Effector CD8-positive, alpha-beta T cell (primary cell): ENCODE results near the gene PLEKHG1.

Experiments
- DNase-seq: peaks from one replicate; lab custom pipeline; 2025; lab: John Stamatoyannopoulos, UW
- total RNA-seq, 4 experiments: gene quantifications; one replicate each; lab custom pipeline; 2026; lab: John Stamatoyannopoulos, UW

Gene PLEKHG1
- total RNA-seq = 1.3 to 20.1 (median 11.2) reads per million in 4 experiments

GRCh38 chr6:150599199-150600009, at the start of gene PLEKHG1:
PLEKHG1 (plus strand) TSS chr6:150599885; CDS start chr6:150733682, 133,797 bp downstream.
- no peak for DNase-seq

GRCh38 chr6:150550244-150550643, 49.4 kb upstream of the PLEKHG1 start:
- DNase-seq = no peak

- DNase-seq = no peak
Observed at GRCh38 chr6:150557043-150557599, 42.6 kb upstream of the PLEKHG1 start.

GRCh38 chr6:150560004-150560883, 39.4 kb upstream of the PLEKHG1 start:
- DNase-seq = no peak

- no peak for DNase-seq
Observed at GRCh38 chr6:150560884-150561219, 38.8 kb upstream of the PLEKHG1 start.

GRCh38 chr6:150565945-150566344, 33.7 kb upstream of the PLEKHG1 start:
- no peak for DNase-seq

- DNase-seq = no peak
Observed at GRCh38 chr6:150566486-150566885, 33.2 kb upstream of the PLEKHG1 start.

GRCh38 chr6:150567380-150567779, 32.3 kb upstream of the PLEKHG1 start:
- no peak for DNase-seq

- no peak for DNase-seq
Observed at GRCh38 chr6:150567823-150568383, 31.8 kb upstream of the PLEKHG1 start.

- no peak for DNase-seq
Observed at GRCh38 chr6:150568560-150568959, 31.1 kb upstream of the PLEKHG1 start.

GRCh38 chr6:150569161-150569560, 30.5 kb upstream of the PLEKHG1 start:
- no peak for DNase-seq

GRCh38 chr6:150573041-150573681, 26.5 kb upstream of the PLEKHG1 start:
- DNase-seq = no peak

- no peak for DNase-seq
Observed at GRCh38 chr6:150575836-150576235, 23.8 kb upstream of the PLEKHG1 start.

GRCh38 chr6:150576651-150577226, 22.9 kb upstream of the PLEKHG1 start:
- DNase-seq = no peak

- DNase-seq = no peak
Observed at GRCh38 chr6:150579611-150580010, 20.1 kb upstream of the PLEKHG1 start.

GRCh38 chr6:150580489-150580888, 19.2 kb upstream of the PLEKHG1 start:
- DNase-seq = no peak

GRCh38 chr6:150584065-150584464, 15.6 kb upstream of the PLEKHG1 start:
- DNase-seq = no peak

- DNase-seq = no peak
Observed at GRCh38 chr6:150584596-150584995, 15.1 kb upstream of the PLEKHG1 start.

GRCh38 chr6:150586850-150587359, 12.8 kb upstream of the PLEKHG1 start:
- no peak for DNase-seq

GRCh38 chr6:150587637-150588036, 12.0 kb upstream of the PLEKHG1 start:
- no peak for DNase-seq

- no peak for DNase-seq
Observed at GRCh38 chr6:150588888-150589499, 10.7 kb upstream of the PLEKHG1 start.
